Measurements from ENCODE around the gene ELMO1.

DNA sequence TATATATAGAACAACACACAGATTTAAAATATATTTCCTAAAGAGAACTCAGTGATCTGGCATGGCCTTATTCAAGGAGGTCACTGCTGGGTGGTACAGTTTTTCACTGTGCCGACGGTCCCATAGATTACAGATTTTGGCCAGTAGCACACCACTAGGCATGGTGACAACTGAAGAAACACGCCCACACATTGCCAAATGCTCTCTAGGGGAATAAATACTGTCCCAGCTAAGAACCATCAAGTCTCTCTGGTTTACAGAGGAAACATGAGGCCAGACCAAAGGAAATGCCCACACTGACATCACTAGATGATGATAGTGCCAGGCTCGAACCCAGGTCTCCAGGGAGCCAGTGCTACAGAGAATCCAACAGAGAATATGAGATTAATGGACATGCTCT is 316.8 kb downstream of the ELMO1 start:
- TF ChIP-seq, protein P1, sequence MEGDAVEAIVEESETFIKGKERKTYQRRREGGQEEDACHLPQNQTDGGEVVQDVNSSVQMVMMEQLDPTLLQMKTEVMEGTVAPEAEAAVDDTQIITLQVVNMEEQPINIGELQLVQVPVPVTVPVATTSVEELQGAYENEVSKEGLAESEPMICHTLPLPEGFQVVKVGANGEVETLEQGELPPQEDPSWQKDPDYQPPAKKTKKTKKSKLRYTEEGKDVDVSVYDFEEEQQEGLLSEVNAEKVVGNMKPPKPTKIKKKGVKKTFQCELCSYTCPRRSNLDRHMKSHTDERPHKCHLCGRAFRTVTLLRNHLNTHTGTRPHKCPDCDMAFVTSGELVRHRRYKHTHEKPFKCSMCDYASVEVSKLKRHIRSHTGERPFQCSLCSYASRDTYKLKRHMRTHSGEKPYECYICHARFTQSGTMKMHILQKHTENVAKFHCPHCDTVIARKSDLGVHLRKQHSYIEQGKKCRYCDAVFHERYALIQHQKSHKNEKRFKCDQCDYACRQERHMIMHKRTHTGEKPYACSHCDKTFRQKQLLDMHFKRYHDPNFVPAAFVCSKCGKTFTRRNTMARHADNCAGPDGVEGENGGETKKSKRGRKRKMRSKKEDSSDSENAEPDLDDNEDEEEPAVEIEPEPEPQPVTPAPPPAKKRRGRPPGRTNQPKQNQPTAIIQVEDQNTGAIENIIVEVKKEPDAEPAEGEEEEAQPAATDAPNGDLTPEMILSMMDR (IDR thresholded peaks at IDR 0.05): no peak
- no peak for TF ChIP-seq POLR2A (IDR thresholded peaks at IDR 0.05)

All from heart left ventricle (tissue), 13 donors.